Spinal cord (tissue), 10 donors: ENCODE data around the gene ENPEP. TPM values are rescaled to one million over a fixed set of nuclear protein-coding genes. Genes with fewer than 3 reads are reported as not detected.
"Not testable (repeated sequence)": the region's sequence is repeated elsewhere in the genome, so short reads cannot be mapped to it uniquely, and the experiment has no call there.

Experiments used
- DNase-seq, 6 donors: peaks; one replicate each; pipeline versions ENCODE4 v3.0.0 to v3.0.0-alpha.2; 2013 to 2015; ENCODE audit warnings: low spot score in 6 of 6, low read depth in 4 of 6
- H3K27ac ChIP-seq: one replicate; pipeline ENCODE4 v1.5.1; 2013; ENCODE audit warnings: low read depth, low read length, control low read depth
- H3K27me3 ChIP-seq: one replicate; pipeline ENCODE4 v1.6.1; 2013; ENCODE audit warnings: low read length; ENCODE audit not compliant: control insufficient read depth, insufficient read depth
- H3K36me3 ChIP-seq: one replicate; pipeline ENCODE4 v1.6.1; 2013; ENCODE audit warnings: low read length; ENCODE audit not compliant: control insufficient read depth, insufficient read depth
- H3K4me1 ChIP-seq: one replicate; pipeline ENCODE4 v1.6.1; 2013; ENCODE audit warnings: low read length; ENCODE audit not compliant: control insufficient read depth, insufficient read depth
- H3K4me3 ChIP-seq: one replicate; pipeline ENCODE4 v1.5.1; 2013; ENCODE audit warnings: low read depth, low read length, control low read depth
- H3K9me3 ChIP-seq: one replicate; pipeline ENCODE4 v1.6.1; 2013; ENCODE audit warnings: low read length; ENCODE audit not compliant: control insufficient read depth, insufficient read depth
- WGBS: methylation state at CpG from one replicate; pipeline ENCODE4 v1.1.5; 2013; ENCODE audit warnings: missing lambda C conversion rate; ENCODE audit not compliant: insufficient coverage; 5-methylcytosine and 5-hydroxymethylcytosine counted together
- long read RNA-seq, 4 donors: transcript quantifications; one replicate each; lab custom pipeline, GENCODE V29; 2026
- polyA plus RNA-seq, 2 donors: library from polyadenylated mRNA; unstranded; fragments of 120-200 nt; gene quantifications; one replicate each; pipeline ENCODE4 v1.2.1, GENCODE V29; 2013; ENCODE audit not compliant: insufficient read length in 2 of 2
- total RNA-seq, 2 donors: library from RNA; depleted of rRNA in 1 of 2; stranded (reverse); fragments of 120-200 nt in 1 of 2; fragments of >200 nt in 1 of 2; gene quantifications; one replicate each; pipeline versions ENCODE4 v1.2.3 to v1.2.4, GENCODE V29; 2013 to 2014
- donor health status: healthy.

ENPEP gene
- total RNA-seq, result 10 to 100 TPM in 1 of 2 donors, 1 to 10 TPM in 1; 5.0 to 13.2 TPM
- 1 to 10 TPM; 2.5 to 2.8 TPM for polyA plus RNA-seq
- long read RNA-seq, donor 1, result 0 reads
- long read RNA-seq, donor 2, result 0 reads
- long read RNA-seq, donor 3, result 0 reads
- long read RNA-seq, donor 4, full-length matches to known transcripts, result 3 of 3 reads
- long read RNA-seq, donor 4, partial matches to known transcripts, result 0 of 3 reads
- long read RNA-seq, donor 4, other reads (novel, unspliced or antisense), result 0 of 3 reads

- H3K27ac ChIP-seq, result peak within 1 kb of the TSS; percentile 26
- H3K9me3 ChIP-seq, result no peaks in the 10 kb centered on the region
- H3K4me1 ChIP-seq, result no peaks in the 10 kb centered on the region
- peak within 1 kb of the TSS; percentile 39 for H3K4me3 ChIP-seq
- no peaks in the 10 kb centered on the region for H3K27me3 ChIP-seq
- WGBS, result 88% methylated on average over 22 of the region's 39 CpGs
- DNase-seq, result peak in 2 of 6 donors; percentile 47 to 75
- H3K36me3 ChIP-seq, result no peaks in the 10 kb centered on the region
These were observed at the start of gene ENPEP for GRCh38 chr4:110475881-110476818. Gene ENPEP (plus strand): TSS chr4:110476155. CDS start chr4:110476415, 260 bp downstream.

- WGBS, result no CpG with 5 or more reads among the region's 2 CpGs
- not testable (repeated sequence) for H3K36me3 ChIP-seq, H3K9me3 ChIP-seq, H3K4me3 ChIP-seq, H3K27me3 ChIP-seq, H3K27ac ChIP-seq, H3K4me1 ChIP-seq, DNase-seq
These were observed 44.1 kb upstream of the ENPEP start for GRCh38 chr4:110431805-110432204.

- not testable (repeated sequence) for H3K27ac ChIP-seq
- WGBS, result 70% methylated on average over 2 of the region's 3 CpGs
These were observed 38.7 kb upstream of the ENPEP start for GRCh38 chr4:110437292-110437691.

GRCh38 chr4:110439209-110439608 is 36.7 kb upstream of the ENPEP start:
- not testable (repeated sequence) for H3K27ac ChIP-seq, H3K4me3 ChIP-seq, H3K4me1 ChIP-seq, DNase-seq, H3K9me3 ChIP-seq, H3K27me3 ChIP-seq, H3K36me3 ChIP-seq
- WGBS, result 83% methylated on average over 1 of the region's 1 CpG

More at GRCh38 chr4:110437292-110437691, 38.7 kb upstream of the ENPEP start:
- H3K36me3 ChIP-seq, H3K9me3 ChIP-seq, H3K4me1 ChIP-seq, H3K4me3 ChIP-seq, H3K27me3 ChIP-seq, DNase-seq: not testable (repeated sequence)

GRCh38 chr4:110442309-110442708 is 33.6 kb upstream of the ENPEP start:
- H3K9me3 ChIP-seq, result no peaks in the 10 kb centered on the region
- no peak for DNase-seq
- 68% methylated on average over 2 of the region's 2 CpGs for WGBS
- no peaks in the 10 kb centered on the region for H3K4me1 ChIP-seq
- H3K27ac ChIP-seq, result no peak overlapping the region
- no peak overlapping the region for H3K4me3 ChIP-seq
- H3K27me3 ChIP-seq, result no peaks in the 10 kb centered on the region
- H3K36me3 ChIP-seq, result no peaks in the 10 kb centered on the region

- H3K9me3 ChIP-seq, result no peaks in the 10 kb centered on the region
- H3K27ac ChIP-seq, result no peak overlapping the region
- H3K4me3 ChIP-seq, result no peak overlapping the region
- H3K4me1 ChIP-seq, result no peaks in the 10 kb centered on the region
- WGBS, result no CpG with 5 or more reads among the region's 2 CpGs
- H3K27me3 ChIP-seq, result no peaks in the 10 kb centered on the region
- H3K36me3 ChIP-seq, result no peaks in the 10 kb centered on the region
- DNase-seq, result no peak
These were observed 33.2 kb upstream of the ENPEP start for GRCh38 chr4:110442788-110443187.

GRCh38 chr4:110449947-110450346 is 26.0 kb upstream of the ENPEP start:
- DNase-seq, result no peak
- no CpG with 5 or more reads among the region's 2 CpGs for WGBS
- Histone ChIP-seq H3K27me3 (no peaks in the 10 kb centered on the region), H3K4me3 (no peak overlapping the region), H3K9me3 (no peaks in the 10 kb centered on the region), H3K36me3 (no peaks in the 10 kb centered on the region), H3K27ac (no peak overlapping the region), H3K4me1 (no peaks in the 10 kb centered on the region)

- Histone ChIP-seq H3K27ac (no peak overlapping the region), H3K36me3 (no peaks in the 10 kb centered on the region), H3K4me3 (no peak overlapping the region), H3K27me3 (no peaks in the 10 kb centered on the region), H3K9me3 (no peaks in the 10 kb centered on the region), H3K4me1 (no peaks in the 10 kb centered on the region)
- DNase-seq, result no peak
- 80% methylated on average over 2 of the region's 2 CpGs for WGBS
These were observed 23.4 kb upstream of the ENPEP start for GRCh38 chr4:110452546-110452945.

GRCh38 chr4:110454441-110454840 is 21.5 kb upstream of the ENPEP start:
- Histone ChIP-seq H3K27me3 (no peaks in the 10 kb centered on the region), H3K4me1 (no peaks in the 10 kb centered on the region), H3K9me3 (no peaks in the 10 kb centered on the region), H3K27ac (no peak overlapping the region), H3K36me3 (no peaks in the 10 kb centered on the region), H3K4me3 (no peak overlapping the region)
- DNase-seq, result no peak
- WGBS, result no CpG with 5 or more reads among the region's 2 CpGs
